IMR-90 (cell line): ENCODE measurements around the gene VSIG4. TPM values are rescaled to one million over a fixed set of nuclear protein-coding genes. Genes with fewer than 3 reads are reported as not detected.

Experiments used
- ATAC-seq: fragments of 200-7000 bp; cut with Tn5 transposase; 2 replicates; pipeline ENCODE4 v1.9.1; 2020; ENCODE audit warnings: low read depth, mild to moderate bottlenecking, moderate library complexity
- BruUV-seq: library from RNA; stranded (reverse); fragments of 400-500 nt; replicated peaks from 2 replicates; lab custom pipeline; 2021; lab: Mats Ljungman, UMichigan
- CTCF ChIA-PET: fragments of 300-600 bp; formaldehyde crosslinking; extraction: SDS; loops from one replicate; lab custom pipeline; 2021; ENCODE audit warnings: antibody characterized with exemption; lab: Yijun Ruan, JAX
- POLR2A ChIA-PET: fragments of 300-600 bp; sonication (Branson Sonifier 250); formaldehyde crosslinking; loops from one replicate; lab custom pipeline; 2022; ENCODE audit warnings: antibody characterized with exemption; ENCODE audit not compliant: unreplicated experiment; lab: Charles Lee
- DNase-seq: peaks from one replicate; pipeline ENCODE4 v3.0.0; 2013
- H2AFZ ChIP-seq: replicated peaks from 2 replicates; pipeline ENCODE3; 2013; ENCODE audit warnings: low read length, mild to moderate bottlenecking; ENCODE audit not compliant: poor library complexity
- H2AK5ac ChIP-seq: 2 replicates; pipeline ENCODE4 v1.6.1; 2013; ENCODE audit warnings: low read depth, low read length, inconsistent platforms
- H2AK9ac ChIP-seq: replicated peaks from 2 replicates; pipeline ENCODE3; 2013; ENCODE audit warnings: mild to moderate bottlenecking, low read depth, low read length, moderate library complexity; ENCODE audit not compliant: poor library complexity
- H2BK120ac ChIP-seq: 2 replicates; pipeline ENCODE4 v1.6.1; 2013; ENCODE audit warnings: low read depth, low read length, inconsistent platforms
- H2BK15ac ChIP-seq: 3 replicates; pipeline ENCODE4 v1.6.1; 2013; ENCODE audit warnings: low read depth, low read length, inconsistent platforms
- H2BK20ac ChIP-seq: 2 replicates; pipeline ENCODE4 v1.6.1; 2013; ENCODE audit warnings: low read depth, mild to moderate bottlenecking, inconsistent platforms, low read length, moderate library complexity
- H2BK5ac ChIP-seq: 2 replicates; pipeline ENCODE4 v1.6.1; 2013; ENCODE audit warnings: mild to moderate bottlenecking, low read depth, low read length, inconsistent platforms; ENCODE audit not compliant: poor library complexity, severe bottlenecking
- H3K14ac ChIP-seq: replicated peaks from 2 replicates; pipeline ENCODE4 v1.6.1; 2013; ENCODE audit warnings: low read depth, low read length, inconsistent platforms
- H3K18ac ChIP-seq: 2 replicates; pipeline ENCODE4 v1.6.1; 2013; ENCODE audit warnings: low read depth, low read length, control low read depth
- H3K23ac ChIP-seq: 2 replicates; pipeline ENCODE4 v1.6.1; 2013; ENCODE audit warnings: low read depth, low read length, inconsistent platforms
- H3K27ac ChIP-seq: 2 replicates; pipeline ENCODE4 v1.5.1; 2013; ENCODE audit warnings: mild to moderate bottlenecking, control low read depth, low read length; ENCODE audit not compliant: insufficient read depth
- H3K27me3 ChIP-seq: 2 replicates; pipeline ENCODE4 v1.6.1; 2013; ENCODE audit warnings: low read length; ENCODE audit not compliant: control insufficient read depth, insufficient read depth
- H3K36me3 ChIP-seq: 2 replicates; pipeline ENCODE4 v1.6.1; 2013; ENCODE audit warnings: low read length, mixed read lengths; ENCODE audit not compliant: control insufficient read depth, insufficient read depth
- H3K4ac ChIP-seq: 2 replicates; pipeline ENCODE4 v1.6.1; 2013; ENCODE audit warnings: low read depth, low read length, inconsistent platforms
- H3K4me1 ChIP-seq: 2 replicates; pipeline ENCODE4 v1.6.1; 2013; ENCODE audit warnings: low read length, mixed read lengths; ENCODE audit not compliant: control insufficient read depth, insufficient read depth
- H3K4me2 ChIP-seq: 2 replicates; pipeline ENCODE4 v1.6.1; 2013; ENCODE audit warnings: low read depth, mild to moderate bottlenecking, control low read depth, low read length, moderate library complexity
- H3K4me3 ChIP-seq: 2 replicates; pipeline ENCODE4 v1.5.1; 2013; ENCODE audit warnings: low read depth, mild to moderate bottlenecking, control low read depth, low read length, moderate library complexity; ENCODE audit not compliant: insufficient read depth
- H3K56ac ChIP-seq: 2 replicates; pipeline ENCODE4 v1.6.1; 2013; ENCODE audit warnings: low read length, inconsistent platforms; ENCODE audit not compliant: insufficient read depth; ENCODE audit errors: extremely low read depth
- H3K79me1 ChIP-seq, 2 experiments: 2 replicates each; pipeline ENCODE4 v1.6.1; 2013; ENCODE audit warnings: low read length in 2 of 2, inconsistent platforms in 1 of 2, low read depth in 1 of 2
- H3K9ac ChIP-seq: 2 replicates; pipeline ENCODE4 v1.6.1; 2013; ENCODE audit warnings: low read depth, low read length, control low read depth
- H3K9me1 ChIP-seq: 2 replicates; pipeline ENCODE4 v1.6.1; 2013; ENCODE audit warnings: low read length, inconsistent platforms; ENCODE audit not compliant: insufficient read depth
- H3K9me3 ChIP-seq: 2 replicates; pipeline ENCODE4 v1.6.1; 2013; ENCODE audit warnings: low read length; ENCODE audit not compliant: control insufficient read depth, insufficient read depth
- H4K20me1 ChIP-seq: 2 replicates; pipeline ENCODE4 v1.6.1; 2013; ENCODE audit warnings: low read length, inconsistent platforms; ENCODE audit not compliant: insufficient read depth
- H4K5ac ChIP-seq: 2 replicates; pipeline ENCODE4 v1.6.1; 2013; ENCODE audit warnings: mild to moderate bottlenecking, low read depth, low read length, control low read depth
- H4K8ac ChIP-seq, 2 experiments: 2 replicates each; pipeline ENCODE4 v1.6.1; 2013; ENCODE audit warnings: low read depth in 2 of 2, low read length in 2 of 2, control low read depth in 1 of 2, inconsistent platforms in 1 of 2
- H4K91ac ChIP-seq: 2 replicates; pipeline ENCODE4 v1.6.1; 2013; ENCODE audit warnings: low read depth, low read length, inconsistent platforms; ENCODE audit not compliant: insufficient read depth
- BHLHE40 ChIP-seq: fragments of 150-350 bp; IDR thresholded peaks from 2 replicates; pipeline ENCODE4 v1.6.1; 2016; ENCODE audit warnings: mild to moderate bottlenecking, low read depth, low read length
- CEBPB ChIP-seq: IDR thresholded peaks from 2 replicates; pipeline ENCODE4 v1.6.1; 2012; ENCODE audit warnings: low read depth, low read length, improper control_type of control experiment
- CHD1 ChIP-seq: IDR thresholded peaks from 2 replicates; pipeline ENCODE4 v1.6.1; 2012; ENCODE audit warnings: low read depth, low read length, improper control_type of control experiment
- FOS ChIP-seq: fragments of 150-350 bp; IDR thresholded peaks from 2 replicates; pipeline ENCODE4 v1.6.1; 2016; ENCODE audit warnings: low read depth, low read length
- MAFK ChIP-seq: IDR thresholded peaks from 2 replicates; pipeline ENCODE4 v1.6.1; 2012; ENCODE audit warnings: low read depth, low read length, improper control_type of control experiment
- MAZ ChIP-seq: IDR thresholded peaks from 2 replicates; pipeline ENCODE4 v1.6.1; 2012; ENCODE audit warnings: low read depth, mild to moderate bottlenecking, low read length, improper control_type of control experiment, moderate library complexity, borderline replicate concordance
- MXI1 ChIP-seq: IDR thresholded peaks from 2 replicates; pipeline ENCODE4 v1.6.1; 2012; ENCODE audit warnings: low read depth, mild to moderate bottlenecking, low read length, moderate library complexity, borderline replicate concordance
- NFE2L2 ChIP-seq: fragments of 150-350 bp; IDR thresholded peaks from 2 replicates; pipeline ENCODE4 v1.6.1; 2016; ENCODE audit warnings: low read depth, mild to moderate bottlenecking, low read length
- POLR2A ChIP-seq: IDR thresholded peaks from 2 replicates; pipeline ENCODE4 v1.6.1; 2012; ENCODE audit warnings: mild to moderate bottlenecking, low read depth, low read length
- RAD21 ChIP-seq: IDR thresholded peaks from 2 replicates; pipeline ENCODE4 v1.6.1; 2012; ENCODE audit warnings: low read length, improper control_type of control experiment
- RCOR1 ChIP-seq: IDR thresholded peaks from 2 replicates; pipeline ENCODE4 v1.6.1; 2012; ENCODE audit warnings: mild to moderate bottlenecking, low read length, improper control_type of control experiment; ENCODE audit not compliant: insufficient replicate concordance
- RFX5 ChIP-seq: IDR thresholded peaks from 2 replicates; pipeline ENCODE4 v1.8.0; 2012; ENCODE audit warnings: low read depth, mild to moderate bottlenecking, low read length, moderate library complexity
- SMC3 ChIP-seq: fragments of 150-350 bp; IDR thresholded peaks from 2 replicates; pipeline ENCODE4 v1.6.1; 2016; ENCODE audit warnings: low read depth, mild to moderate bottlenecking, antibody characterized with exemption, low read length, moderate library complexity
- WGBS, 2 experiments: methylation state at CpG; one replicate each; pipeline versions ENCODE4 v1.1.5 to v1.1.7; 2013; ENCODE audit warnings: missing lambda C conversion rate in 2 of 2; ENCODE audit not compliant: insufficient read length in 1 of 2; ENCODE audit errors: extremely low coverage in 2 of 2; 5-methylcytosine and 5-hydroxymethylcytosine counted together
- dilution Hi-C: fragments of 300-500 bp; cut with HindIII; formaldehyde crosslinking; loops from one replicate; pipeline ENCODE4 v1.14.3; 2018; ENCODE audit warnings: low sequenced_read_pairs; ENCODE audit not compliant: unreplicated experiment
- in situ Hi-C: fragments of 300-500 bp; cut with MboI; formaldehyde crosslinking; loops from 3 replicates; pipeline ENCODE4 v1.14.3; 2019; ENCODE audit warnings: low sequenced_read_pairs, inconsistent platforms, mixed read lengths
- intact Hi-C: fragments of 100-400 bp; cut with micrococcal nuclease; formaldehyde crosslinking; loops from 2 replicates; pipeline ENCODE4 v1.10.0; 2022
- polyA plus RNA-seq, 3 experiments: library from polyadenylated mRNA; depleted of rRNA; stranded (reverse); fragments of >200 nt; gene quantifications; 2 replicates each; pipeline ENCODE4 v1.2.3, GENCODE V29; 2012; ENCODE audit warnings: low replicate concordance in 1 of 3
- total RNA-seq: library from RNA; depleted of rRNA; stranded (reverse); fragments of >200 nt; gene quantifications from 2 replicates; pipeline ENCODE4 v1.2.3, GENCODE V29; 2012
- TF ChIP-seq, protein P1 (sequence below): fragments of 150-350 bp; IDR thresholded peaks from 2 replicates; pipeline ENCODE4 v1.6.1; 2016; ENCODE audit warnings: low read depth, mild to moderate bottlenecking, low read length, moderate library complexity, borderline replicate concordance
- TF ChIP-seq, protein P2 (sequence below): conservative IDR thresholded peaks from 2 replicates; pipeline ENCODE4 v1.5.1; 2012; ENCODE audit warnings: mild to moderate bottlenecking, low read depth, low read length, improper control_type of control experiment
- TF ChIP-seq, protein P3 (sequence below): fragments of 150-350 bp; IDR thresholded peaks from 2 replicates; pipeline ENCODE4 v1.6.1; 2017; ENCODE audit warnings: mild to moderate bottlenecking, antibody characterized with exemption, low read length, low read depth

Gene VSIG4
- total and polyA plus RNA-seq, 2 of the 4 experiments (the other 2 are of a cell fraction) = not detected

DNA sequence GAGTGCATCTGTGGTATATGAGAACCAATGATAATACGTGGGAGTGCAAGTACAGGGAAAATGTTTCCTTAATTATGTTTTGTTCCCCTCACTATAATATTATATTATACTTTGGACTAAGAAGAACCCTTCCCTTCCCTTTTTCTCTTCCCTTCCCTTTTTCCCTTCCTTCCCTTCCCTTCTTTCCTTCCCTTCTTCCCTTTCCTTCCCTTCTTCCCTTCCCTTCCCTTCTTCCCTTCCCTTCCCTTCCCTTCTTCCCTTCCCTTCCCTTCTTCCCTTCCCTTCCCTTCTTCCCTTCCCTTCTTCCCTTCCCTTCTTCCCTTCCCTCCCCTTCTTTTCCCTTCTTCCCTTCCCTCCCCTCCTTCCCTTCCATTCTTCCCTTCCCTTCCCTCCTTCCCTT, 36.9 kb upstream of the VSIG4 start:
- dilution Hi-C loops (no loop called here), intact Hi-C loops (no loop called here), in situ Hi-C loops (no loop called here)
- Histone ChIP-seq H4K8ac (no peak overlapping the region), H3K18ac (no peak overlapping the region), H3K27me3 (no peaks in the 10 kb centered on the region), H2AFZ (no peak overlapping the region), H3K23ac (no peak overlapping the region), H2BK15ac (no peak overlapping the region), H3K4me1 (no peaks in the 10 kb centered on the region), H3K9ac (no peak overlapping the region), H3K36me3 (no peaks in the 10 kb centered on the region), H3K79me1 (no peaks in the 10 kb centered on the region), H3K14ac (no peak overlapping the region), H4K20me1 (no peaks in the 10 kb centered on the region), H3K4ac (no peak overlapping the region), H3K27ac (no peak overlapping the region), H3K4me3 (no peak overlapping the region), H4K5ac (no peak overlapping the region), H3K56ac (no peak overlapping the region), H2AK9ac (no peak overlapping the region), H2BK120ac (no peak overlapping the region), H2BK5ac (no peak overlapping the region), H2BK20ac (no peak overlapping the region), H3K9me3 (no peaks in the 10 kb centered on the region; the same call in 1 of the 2 replicates), H3K4me2 (no peak overlapping the region), H4K91ac (no peak overlapping the region), H3K9me1 (no peaks in the 10 kb centered on the region), H2AK5ac (no peak overlapping the region)
- POLR2A ChIA-PET = no interaction called here
- WGBS, 2 experiments = no CpG with 5 or more reads among the region's 1 CpG
- ATAC-seq (no peak), DNase-seq (no peak)
- CTCF ChIA-PET = no interaction called here
- no TSS peak for BruUV-seq
- TF ChIP-seq BHLHE40 (no peak), SMC3 (no peak), MXI1 (no peak), RAD21 (no peak), CHD1 (no peak), NFE2L2 (no peak), FOS (no peak), CEBPB (no peak), POLR2A (no peak), MAZ (no peak), RCOR1 (no peak), MAFK (no peak), RFX5 (no peak)
- TF ChIP-seq, protein P1, sequence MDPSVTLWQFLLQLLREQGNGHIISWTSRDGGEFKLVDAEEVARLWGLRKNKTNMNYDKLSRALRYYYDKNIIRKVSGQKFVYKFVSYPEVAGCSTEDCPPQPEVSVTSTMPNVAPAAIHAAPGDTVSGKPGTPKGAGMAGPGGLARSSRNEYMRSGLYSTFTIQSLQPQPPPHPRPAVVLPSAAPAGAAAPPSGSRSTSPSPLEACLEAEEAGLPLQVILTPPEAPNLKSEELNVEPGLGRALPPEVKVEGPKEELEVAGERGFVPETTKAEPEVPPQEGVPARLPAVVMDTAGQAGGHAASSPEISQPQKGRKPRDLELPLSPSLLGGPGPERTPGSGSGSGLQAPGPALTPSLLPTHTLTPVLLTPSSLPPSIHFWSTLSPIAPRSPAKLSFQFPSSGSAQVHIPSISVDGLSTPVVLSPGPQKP = no peak
- TF ChIP-seq, protein P2, sequence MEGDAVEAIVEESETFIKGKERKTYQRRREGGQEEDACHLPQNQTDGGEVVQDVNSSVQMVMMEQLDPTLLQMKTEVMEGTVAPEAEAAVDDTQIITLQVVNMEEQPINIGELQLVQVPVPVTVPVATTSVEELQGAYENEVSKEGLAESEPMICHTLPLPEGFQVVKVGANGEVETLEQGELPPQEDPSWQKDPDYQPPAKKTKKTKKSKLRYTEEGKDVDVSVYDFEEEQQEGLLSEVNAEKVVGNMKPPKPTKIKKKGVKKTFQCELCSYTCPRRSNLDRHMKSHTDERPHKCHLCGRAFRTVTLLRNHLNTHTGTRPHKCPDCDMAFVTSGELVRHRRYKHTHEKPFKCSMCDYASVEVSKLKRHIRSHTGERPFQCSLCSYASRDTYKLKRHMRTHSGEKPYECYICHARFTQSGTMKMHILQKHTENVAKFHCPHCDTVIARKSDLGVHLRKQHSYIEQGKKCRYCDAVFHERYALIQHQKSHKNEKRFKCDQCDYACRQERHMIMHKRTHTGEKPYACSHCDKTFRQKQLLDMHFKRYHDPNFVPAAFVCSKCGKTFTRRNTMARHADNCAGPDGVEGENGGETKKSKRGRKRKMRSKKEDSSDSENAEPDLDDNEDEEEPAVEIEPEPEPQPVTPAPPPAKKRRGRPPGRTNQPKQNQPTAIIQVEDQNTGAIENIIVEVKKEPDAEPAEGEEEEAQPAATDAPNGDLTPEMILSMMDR = no peak
- TF ChIP-seq, protein P3, sequence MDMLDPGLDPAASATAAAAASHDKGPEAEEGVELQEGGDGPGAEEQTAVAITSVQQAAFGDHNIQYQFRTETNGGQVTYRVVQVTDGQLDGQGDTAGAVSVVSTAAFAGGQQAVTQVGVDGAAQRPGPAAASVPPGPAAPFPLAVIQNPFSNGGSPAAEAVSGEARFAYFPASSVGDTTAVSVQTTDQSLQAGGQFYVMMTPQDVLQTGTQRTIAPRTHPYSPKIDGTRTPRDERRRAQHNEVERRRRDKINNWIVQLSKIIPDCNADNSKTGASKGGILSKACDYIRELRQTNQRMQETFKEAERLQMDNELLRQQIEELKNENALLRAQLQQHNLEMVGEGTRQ = no peak
